ENCODE data around the gene TRIM59.

The TRIM59 gene

DNA sequence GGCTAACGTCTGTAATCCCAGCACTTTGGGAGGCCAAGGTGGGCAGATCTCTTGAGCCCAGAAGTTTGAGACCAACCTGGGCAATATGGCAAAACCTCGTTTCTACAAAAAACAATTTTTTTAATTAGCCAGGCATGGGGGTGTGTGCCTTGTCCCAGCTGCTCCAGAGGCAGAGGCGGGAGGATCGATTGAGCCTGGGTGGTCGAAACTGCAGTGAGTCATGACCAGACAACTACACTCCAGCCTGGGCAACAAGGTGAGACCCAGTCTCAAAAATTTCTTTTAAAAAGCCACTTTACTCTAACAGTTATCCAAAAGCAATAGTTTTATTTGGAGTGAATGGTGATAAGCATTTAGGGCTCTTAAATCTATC is 12.5 kb downstream of the TRIM59 start:
- no peak for DNase-seq (ENCODE audit: low read depth, low spot score)
- Histone ChIP-seq H3K9ac (ENCODE audit: insufficient read length) (no peak overlapping the region), H3K27ac (no peak overlapping the region), H3K4me3 (no peak overlapping the region), H3K9me3 (ENCODE audit: low read depth, low read length) (no peaks in the 10 kb centered on the region), H3K36me3 (ENCODE audit: insufficient read depth, low read length) (peaks cover 59% of the 10 kb centered on the region)
- TF ChIP-seq FOXP2 (optimal IDR thresholded peaks at IDR 0.05; ENCODE audit: control extremely low read depth, extremely low read length, insufficient read depth) (no peak), POLR2AphosphoS5 (IDR thresholded peaks at IDR 0.05; ENCODE audit: borderline replicate concordance, low read depth, low read length) (peak; percentile 30; the same call in 1 of the 2 replicates)

DNA sequence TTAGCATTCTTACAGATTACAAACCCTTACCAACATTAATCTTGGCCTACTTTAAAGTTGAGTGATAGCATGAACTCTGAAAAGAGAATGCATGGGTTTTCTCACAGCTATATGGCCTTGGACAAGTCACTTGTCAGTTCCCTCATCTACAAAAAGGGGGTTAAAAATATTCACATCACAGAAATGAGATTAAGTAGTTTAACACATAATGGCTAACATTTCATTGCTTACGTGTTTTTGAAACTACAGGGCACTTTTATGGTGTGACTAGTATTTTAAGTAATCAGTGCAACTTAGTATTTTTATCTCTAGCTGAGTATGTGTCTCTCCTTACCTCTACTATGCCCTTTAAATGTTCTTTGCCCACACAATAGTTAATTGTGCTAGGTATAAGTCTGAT is 13.8 kb downstream of the TRIM59 start:
- Histone ChIP-seq H3K27ac (no peak overlapping the region), H3K9ac (ENCODE audit: insufficient read length) (no peak overlapping the region), H3K9me3 (ENCODE audit: low read depth, low read length) (no peaks in the 10 kb centered on the region), H3K36me3 (ENCODE audit: insufficient read depth, low read length) (peaks cover 72% of the 10 kb centered on the region), H3K4me3 (no peak overlapping the region)
- no peak for TF ChIP-seq POLR2AphosphoS5 (IDR thresholded peaks at IDR 0.05; ENCODE audit: borderline replicate concordance, low read depth, low read length)
- no peak for TF ChIP-seq FOXP2 (optimal IDR thresholded peaks at IDR 0.05; ENCODE audit: control extremely low read depth, extremely low read length, insufficient read depth)
- TF ChIP-seq EZH2 (IDR thresholded peaks at IDR 0.05) = no peak
- DNase-seq (ENCODE audit: low read depth, low spot score) = no peak

GRCh38 chr3:160435095-160435494 is 14.5 kb downstream of the TRIM59 start:
- Histone ChIP-seq H3K9ac (ENCODE audit: insufficient read length) (no peak overlapping the region), H3K36me3 (ENCODE audit: insufficient read depth, low read length) (peaks cover 79% of the 10 kb centered on the region), H3K9me3 (ENCODE audit: low read depth, low read length) (no peaks in the 10 kb centered on the region), H3K4me3 (no peak overlapping the region), H3K27ac (no peak overlapping the region)
- TF ChIP-seq POLR2AphosphoS5 (IDR thresholded peaks at IDR 0.05; ENCODE audit: borderline replicate concordance, low read depth, low read length) (no peak), EZH2 (IDR thresholded peaks at IDR 0.05) (no peak), FOXP2 (optimal IDR thresholded peaks at IDR 0.05; ENCODE audit: control extremely low read depth, extremely low read length, insufficient read depth) (no peak)
- no peak for DNase-seq (ENCODE audit: low read depth, low spot score)

GRCh38 chr3:160434071-160434470 is 15.5 kb downstream of the TRIM59 start:
- Histone ChIP-seq H3K36me3 (ENCODE audit: insufficient read depth, low read length) (peaks cover 86% of the 10 kb centered on the region), H3K4me3 (no peak overlapping the region), H3K27ac (no peak overlapping the region), H3K9me3 (ENCODE audit: low read depth, low read length) (no peaks in the 10 kb centered on the region), H3K9ac (ENCODE audit: insufficient read length) (no peak overlapping the region)
- TF ChIP-seq POLR2AphosphoS5 (IDR thresholded peaks at IDR 0.05; ENCODE audit: borderline replicate concordance, low read depth, low read length) (no peak), EZH2 (IDR thresholded peaks at IDR 0.05) (no peak), FOXP2 (optimal IDR thresholded peaks at IDR 0.05; ENCODE audit: control extremely low read depth, extremely low read length, insufficient read depth) (no peak)
- DNase-seq (ENCODE audit: low read depth, low spot score) = no peak

DNA sequence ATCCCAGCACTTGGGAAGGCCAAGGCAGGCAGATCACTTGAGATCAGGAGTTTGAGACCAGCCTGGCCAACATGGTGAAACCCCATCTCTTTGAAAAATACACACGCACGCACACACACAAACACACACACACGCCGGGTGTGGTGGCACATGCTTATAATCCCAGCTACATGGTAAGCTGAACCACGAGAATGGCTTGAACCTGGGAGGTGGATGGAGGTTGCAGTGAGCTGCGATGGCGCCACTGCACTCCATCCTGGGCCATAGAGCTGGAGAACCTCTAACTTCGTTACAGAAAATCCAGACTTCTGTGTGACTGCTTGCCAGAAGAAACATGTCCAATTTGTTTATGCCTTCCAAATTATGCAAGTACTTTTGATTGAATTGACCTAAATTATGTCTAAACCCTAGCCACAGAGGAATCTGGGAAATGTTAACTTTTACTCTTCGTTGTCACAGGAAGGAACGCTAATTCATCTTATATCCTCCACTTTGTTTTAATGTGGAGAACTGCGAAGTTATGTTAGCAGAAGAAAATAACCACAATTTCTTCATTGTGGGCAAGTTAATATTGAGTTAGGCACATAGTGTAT is 21.7 kb downstream of the TRIM59 start:
- Histone ChIP-seq H3K27ac (no peak overlapping the region), H3K4me3 (no peak overlapping the region), H3K9me3 (ENCODE audit: low read depth, low read length) (no peaks in the 10 kb centered on the region), H3K9ac (ENCODE audit: insufficient read length) (no peak overlapping the region), H3K36me3 (ENCODE audit: insufficient read depth, low read length) (peaks cover 100% of the 10 kb centered on the region)
- DNase-seq (ENCODE audit: low read depth, low spot score) = no peak
- no peak for TF ChIP-seq POLR2AphosphoS5 (IDR thresholded peaks at IDR 0.05; ENCODE audit: borderline replicate concordance, low read depth, low read length)
- TF ChIP-seq EZH2 (IDR thresholded peaks at IDR 0.05) = no peak
- no peak for TF ChIP-seq FOXP2 (optimal IDR thresholded peaks at IDR 0.05; ENCODE audit: control extremely low read depth, extremely low read length, insufficient read depth)

DNA sequence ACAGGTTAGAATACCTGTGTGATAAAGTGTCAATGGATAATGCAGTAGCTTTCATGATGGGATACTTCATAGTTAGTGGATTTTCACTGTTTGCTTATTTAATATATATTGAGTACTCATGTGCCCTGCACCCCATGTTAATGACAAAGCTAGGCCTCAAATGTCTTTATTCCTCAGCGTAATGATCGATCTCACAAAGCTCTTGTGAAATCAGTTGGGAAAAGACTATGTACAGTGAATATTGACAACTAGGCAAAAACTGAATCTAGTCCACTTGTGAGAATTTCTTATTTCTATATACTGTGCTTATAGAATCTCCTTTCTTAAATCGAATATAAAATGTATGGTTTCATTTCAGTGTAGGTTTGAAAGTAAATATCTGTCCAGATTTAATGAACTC is 32.3 kb downstream of the TRIM59 start:
- no peak for TF ChIP-seq EZH2 (IDR thresholded peaks at IDR 0.05)
- TF ChIP-seq POLR2AphosphoS5 (IDR thresholded peaks at IDR 0.05; ENCODE audit: borderline replicate concordance, low read depth, low read length) = no peak
- TF ChIP-seq FOXP2 (optimal IDR thresholded peaks at IDR 0.05; ENCODE audit: control extremely low read depth, extremely low read length, insufficient read depth) = no peak
- no peak for DNase-seq (ENCODE audit: low read depth, low spot score)
- no peaks in the 10 kb centered on the region for H3K9me3 ChIP-seq (ENCODE audit: low read depth, low read length)
- H3K27ac ChIP-seq = peak overlapping the region; percentile 51
- no peak overlapping the region for H3K9ac ChIP-seq (ENCODE audit: insufficient read length)
- H3K4me3 ChIP-seq = no peak overlapping the region
- peaks cover 99% of the 10 kb centered on the region for H3K36me3 ChIP-seq (ENCODE audit: insufficient read depth, low read length)

- H3K9me3 ChIP-seq (ENCODE audit: low read depth, low read length) = no peaks in the 10 kb centered on the region
- peaks cover 95% of the 10 kb centered on the region for H3K36me3 ChIP-seq (ENCODE audit: insufficient read depth, low read length)
- H3K4me3 ChIP-seq = no peak overlapping the region
- no peak for TF ChIP-seq POLR2AphosphoS5 (IDR thresholded peaks at IDR 0.05; ENCODE audit: borderline replicate concordance, low read depth, low read length)
- TF ChIP-seq EZH2 (IDR thresholded peaks at IDR 0.05) = no peak
- TF ChIP-seq FOXP2 (optimal IDR thresholded peaks at IDR 0.05; ENCODE audit: control extremely low read depth, extremely low read length, insufficient read depth) = no peak
- DNase-seq (ENCODE audit: low read depth, low spot score) = peak; percentile 71
- peak overlapping the region; percentile 32; the same call in 1 of the 2 replicates for H3K27ac ChIP-seq
- no peak overlapping the region for H3K9ac ChIP-seq (ENCODE audit: insufficient read length)
These were observed 35.9 kb downstream of the TRIM59 start for GRCh38 chr3:160413613-160414248.

- H3K9ac ChIP-seq (ENCODE audit: insufficient read length) = no peak overlapping the region
- no peaks in the 10 kb centered on the region for H3K9me3 ChIP-seq (ENCODE audit: low read depth, low read length)
- DNase-seq (ENCODE audit: low read depth, low spot score) = no peak
- H3K4me3 ChIP-seq = no peak overlapping the region
- H3K27ac ChIP-seq = no peak overlapping the region
- H3K36me3 ChIP-seq (ENCODE audit: insufficient read depth, low read length) = peaks cover 94% of the 10 kb centered on the region
- no peak for TF ChIP-seq FOXP2 (optimal IDR thresholded peaks at IDR 0.05; ENCODE audit: control extremely low read depth, extremely low read length, insufficient read depth)
- no peak for TF ChIP-seq POLR2AphosphoS5 (IDR thresholded peaks at IDR 0.05; ENCODE audit: borderline replicate concordance, low read depth, low read length)
- no peak for TF ChIP-seq EZH2 (IDR thresholded peaks at IDR 0.05)
These were observed 37.1 kb downstream of the TRIM59 start for GRCh38 chr3:160412477-160412876.
